BJ (cell line): ENCODE data around the gene HS3ST2. TPM values are rescaled to one million over a fixed set of nuclear protein-coding genes. Genes with fewer than 3 reads are reported as not detected.
"Not testable (repeated sequence)": the region's sequence is repeated elsewhere in the genome, so short reads cannot be mapped to it uniquely, and the experiment has no call there.

Source experiments
- CTCF ChIA-PET: fragments of 350-600 bp; formaldehyde crosslinking; extraction: SDS; loops from one replicate; lab custom pipeline; 2021; ENCODE audit warnings: antibody characterized with exemption, inconsistent platforms; lab: Yijun Ruan, JAX
- POLR2A ChIA-PET: fragments of 300-600 bp; sonication (Branson Sonifier 250); formaldehyde crosslinking; extraction: SDS; loops from one replicate; lab custom pipeline; 2021; ENCODE audit warnings: antibody characterized with exemption; lab: Charles Lee
- DNase-seq: peaks from one replicate; pipeline ENCODE4 v3.0.0-alpha.2; 2011; ENCODE audit warnings: low read depth
- H3K27me3 ChIP-seq: 2 replicates; pipeline ENCODE4 v1.6.0; 2011; ENCODE audit warnings: low read length; ENCODE audit not compliant: control insufficient read depth, insufficient read depth
- H3K36me3 ChIP-seq: 2 replicates; pipeline ENCODE4 v1.5.1; 2011; ENCODE audit warnings: low read length; ENCODE audit not compliant: control insufficient read depth, insufficient read depth
- H3K4me3 ChIP-seq: 2 replicates; pipeline ENCODE4 v1.5.1; 2011; ENCODE audit warnings: low read depth, mild to moderate bottlenecking, control low read depth, low read length
- polyA plus RNA-seq: library from polyadenylated mRNA; depleted of rRNA; stranded (reverse); fragments of >200 nt; gene quantifications from 2 replicates; pipeline ENCODE4 v1.2.3, GENCODE V29; 2011
- TF ChIP-seq, protein P1 (sequence below): IDR thresholded peaks from 2 replicates; pipeline ENCODE4 v1.5.1; 2011; ENCODE audit warnings: low read depth, mild to moderate bottlenecking, control low read depth, inconsistent platforms, low read length, moderate library complexity; ENCODE audit not compliant: insufficient read depth

The HS3ST2 gene
- polyA plus RNA-seq, 1 experiment = not detected

DNA sequence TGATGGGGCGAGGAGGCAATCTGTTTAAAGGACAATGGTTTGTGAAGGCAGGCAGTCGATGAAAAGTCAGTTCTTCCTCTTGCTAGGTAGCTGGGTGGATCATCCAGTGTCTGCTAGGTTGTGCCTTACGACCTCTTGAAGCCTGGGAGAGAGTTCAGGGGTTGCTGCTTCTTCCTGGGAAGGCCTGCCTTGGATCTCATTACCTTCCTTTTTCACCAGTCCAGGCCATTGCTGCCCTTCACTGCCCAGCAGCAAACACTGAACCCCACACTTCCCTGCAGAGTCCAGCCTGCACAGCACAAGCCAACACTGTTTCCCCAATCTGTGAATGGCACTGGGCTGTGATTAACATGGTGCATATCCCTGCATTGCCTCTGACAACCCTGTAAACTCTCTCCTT, 24.7 kb downstream of the HS3ST2 start:
- TF ChIP-seq, protein P1, sequence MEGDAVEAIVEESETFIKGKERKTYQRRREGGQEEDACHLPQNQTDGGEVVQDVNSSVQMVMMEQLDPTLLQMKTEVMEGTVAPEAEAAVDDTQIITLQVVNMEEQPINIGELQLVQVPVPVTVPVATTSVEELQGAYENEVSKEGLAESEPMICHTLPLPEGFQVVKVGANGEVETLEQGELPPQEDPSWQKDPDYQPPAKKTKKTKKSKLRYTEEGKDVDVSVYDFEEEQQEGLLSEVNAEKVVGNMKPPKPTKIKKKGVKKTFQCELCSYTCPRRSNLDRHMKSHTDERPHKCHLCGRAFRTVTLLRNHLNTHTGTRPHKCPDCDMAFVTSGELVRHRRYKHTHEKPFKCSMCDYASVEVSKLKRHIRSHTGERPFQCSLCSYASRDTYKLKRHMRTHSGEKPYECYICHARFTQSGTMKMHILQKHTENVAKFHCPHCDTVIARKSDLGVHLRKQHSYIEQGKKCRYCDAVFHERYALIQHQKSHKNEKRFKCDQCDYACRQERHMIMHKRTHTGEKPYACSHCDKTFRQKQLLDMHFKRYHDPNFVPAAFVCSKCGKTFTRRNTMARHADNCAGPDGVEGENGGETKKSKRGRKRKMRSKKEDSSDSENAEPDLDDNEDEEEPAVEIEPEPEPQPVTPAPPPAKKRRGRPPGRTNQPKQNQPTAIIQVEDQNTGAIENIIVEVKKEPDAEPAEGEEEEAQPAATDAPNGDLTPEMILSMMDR = no peak
- POLR2A ChIA-PET = no interaction called here
- CTCF ChIA-PET = interaction anchor here (0.8 kb wide), 1 partner anchor 239 kb away, joined by 3 read pairs; no protein-coding TSS in a partner anchor

DNA sequence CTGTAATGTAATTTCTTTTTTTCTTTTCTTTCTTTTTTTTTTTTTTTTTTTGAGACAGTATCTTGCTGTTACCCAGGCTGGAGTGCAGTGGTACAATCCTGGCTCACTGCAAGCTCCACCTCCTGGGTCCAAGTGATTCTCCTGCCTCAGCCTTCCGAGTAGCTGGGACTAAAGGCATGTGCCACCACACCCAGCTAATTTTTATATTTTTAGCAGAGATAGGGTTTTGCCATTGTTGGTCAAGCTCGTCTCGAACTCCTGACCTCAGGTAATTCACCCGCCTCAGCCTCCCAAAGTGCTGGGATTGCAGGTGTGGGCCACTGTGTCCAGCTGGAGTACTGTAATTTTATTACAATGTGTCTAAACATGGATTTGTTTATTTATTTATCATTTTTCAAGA, 28.1 kb downstream of the HS3ST2 start:
- H3K36me3 ChIP-seq, POLR2A ChIA-PET, H3K27me3 ChIP-seq, DNase-seq, H3K4me3 ChIP-seq, CTCF ChIA-PET: not testable (repeated sequence)

More for the DNA sequence above, 24.7 kb downstream of the HS3ST2 start:
- H3K4me3 ChIP-seq = no peak overlapping the region
- H3K36me3 ChIP-seq = no peaks in the 10 kb centered on the region
- no peak for DNase-seq
- H3K27me3 ChIP-seq = no peaks in the 10 kb centered on the region

DNA sequence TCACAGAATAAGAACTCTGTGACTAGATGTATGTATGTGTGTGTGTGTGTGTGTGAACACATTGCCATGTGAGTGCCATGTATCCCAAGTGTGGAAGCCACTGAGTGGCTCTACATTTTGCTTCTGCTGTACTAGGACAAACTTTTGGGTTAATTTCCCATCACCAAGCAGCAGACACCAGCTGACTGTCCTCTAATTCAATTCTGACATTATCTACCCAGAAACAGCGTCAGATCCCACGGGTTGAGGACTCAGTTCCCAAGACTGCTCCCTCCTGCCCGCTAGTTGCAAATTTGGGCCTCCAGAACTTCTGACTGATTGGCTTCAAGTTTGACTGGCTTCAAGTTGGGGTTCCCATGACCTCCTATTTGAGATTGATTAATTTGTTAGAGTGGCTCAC, 29.2 kb downstream of the HS3ST2 start:
- CTCF ChIA-PET = no interaction called here
- H3K4me3 ChIP-seq = no peak overlapping the region
- DNase-seq = no peak
- TF ChIP-seq, protein P1 = no peak
- no peaks in the 10 kb centered on the region for H3K36me3 ChIP-seq
- no peaks in the 10 kb centered on the region for H3K27me3 ChIP-seq
- POLR2A ChIA-PET = no interaction called here

DNA sequence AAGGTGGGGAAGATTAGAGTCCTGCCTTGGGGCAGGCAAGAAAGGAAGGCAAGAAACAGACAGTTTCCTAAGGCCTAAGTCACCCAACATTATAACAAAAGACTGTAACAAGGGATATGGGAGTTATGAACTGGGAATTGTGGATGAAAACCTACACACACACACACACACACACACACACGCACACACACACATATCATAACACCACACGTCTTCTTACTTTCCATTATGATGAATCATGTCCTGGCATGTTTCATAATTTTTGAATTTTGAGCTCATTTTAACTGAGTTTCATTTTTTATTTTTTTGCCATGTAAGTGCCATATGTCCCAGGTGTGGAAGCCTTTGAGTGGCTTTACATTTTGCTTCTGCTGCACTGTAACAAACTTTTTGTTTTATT, 29.9 kb downstream of the HS3ST2 start:
- no peaks in the 10 kb centered on the region for H3K36me3 ChIP-seq
- POLR2A ChIA-PET = no interaction called here
- TF ChIP-seq, protein P1 = no peak
- H3K4me3 ChIP-seq = no peak overlapping the region
- DNase-seq = no peak
- no peaks in the 10 kb centered on the region for H3K27me3 ChIP-seq
- CTCF ChIA-PET = no interaction called here

DNA sequence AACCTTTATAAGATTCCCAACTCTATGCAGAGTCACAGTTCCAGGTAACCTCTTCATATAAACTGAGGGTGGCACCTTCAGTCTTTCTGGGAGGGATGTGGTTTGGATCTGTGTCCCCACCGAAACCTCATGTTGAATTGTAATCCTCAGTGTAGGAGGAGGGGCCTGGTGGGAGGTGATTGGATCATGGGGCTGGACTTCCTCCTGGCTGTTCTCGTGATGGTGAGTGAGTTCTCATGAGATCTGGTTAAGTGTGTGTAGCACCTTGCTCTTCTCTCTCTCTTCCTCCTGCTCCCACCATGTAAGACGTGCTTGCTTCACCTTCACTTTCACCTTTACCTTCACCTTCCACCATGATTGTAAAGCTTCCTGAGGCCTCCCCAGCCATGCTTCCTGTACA, 30.5 kb downstream of the HS3ST2 start:
- no peak for DNase-seq
- H3K36me3 ChIP-seq = no peaks in the 10 kb centered on the region
- H3K4me3 ChIP-seq = no peak overlapping the region
- H3K27me3 ChIP-seq = no peaks in the 10 kb centered on the region
- TF ChIP-seq, protein P1 = no peak
- ChIA-PET CTCF (no interaction called here), POLR2A (no interaction called here)

DNA sequence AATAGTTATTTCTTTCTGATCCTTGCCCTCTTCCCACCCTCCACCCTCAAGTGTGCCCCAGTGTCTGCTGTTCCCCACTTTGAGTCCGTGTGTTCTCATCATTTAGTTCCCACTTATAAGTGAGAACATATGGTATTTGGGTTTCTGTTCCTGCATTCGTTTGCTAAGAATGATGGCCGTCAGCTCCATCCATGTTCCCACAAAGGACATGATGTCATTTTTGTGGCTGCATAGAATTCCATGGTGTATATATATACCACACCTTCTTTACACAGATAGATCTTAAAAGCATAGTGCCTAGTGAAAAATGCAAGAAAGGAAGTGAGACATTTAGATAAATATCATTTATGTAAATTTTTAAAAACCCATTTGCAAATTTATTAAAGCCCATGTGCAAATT, 33.1 kb downstream of the HS3ST2 start:
- no peaks in the 10 kb centered on the region for H3K36me3 ChIP-seq
- TF ChIP-seq, protein P1 = no peak
- no peak overlapping the region for H3K4me3 ChIP-seq
- CTCF ChIA-PET = no interaction called here
- POLR2A ChIA-PET = no interaction called here
- DNase-seq = no peak
- H3K27me3 ChIP-seq = no peaks in the 10 kb centered on the region
